ENCODE data around the gene PPP5C.
A peak's percentile ranks its signal among the peaks of the same experiment; 100 is the strongest.
"Not testable (repeated sequence)": the region's sequence is repeated elsewhere in the genome, so short reads cannot be mapped to it uniquely, and the experiment has no call there.

The PPP5C gene

GRCh38 chr19:46427518-46428045 lies 80.7 kb downstream of the PPP5C start:
- H3K27me3 ChIP-seq (ENCODE audit: control insufficient read depth, insufficient read depth, low read length) = peaks cover 27% of the 10 kb centered on the region
- H3K27ac ChIP-seq (ENCODE audit: low read depth, low read length) = no peak overlapping the region
- H3K36me3 ChIP-seq (ENCODE audit: control insufficient read depth, insufficient read depth, low read length) = no peaks in the 10 kb centered on the region
- no peaks in the 10 kb centered on the region for H3K9me3 ChIP-seq (ENCODE audit: control insufficient read depth, insufficient read depth, low read depth, low read length)
- no peak overlapping the region for H3K9ac ChIP-seq (ENCODE audit: low read length)
- H3K4me3 ChIP-seq (ENCODE audit: low read depth, low read length) = no peak overlapping the region
- peaks cover 20% of the 10 kb centered on the region for H3K4me1 ChIP-seq (ENCODE audit: control insufficient read depth, insufficient read depth, low read length)

GRCh38 chr19:46428239-46429135 lies 81.6 kb downstream of the PPP5C start, which contains the start of gene PNMA8C:
PNMA8C (minus strand) TSS chr19:46428936; CDS start chr19:46428359, 577 bp downstream.
- peaks cover 20% of the 10 kb centered on the region for H3K4me1 ChIP-seq (ENCODE audit: control insufficient read depth, insufficient read depth, low read length)
- no peak within 1 kb of the TSS for H3K27ac ChIP-seq (ENCODE audit: low read depth, low read length)
- peak within 1 kb of the TSS; percentile 51 for H3K4me3 ChIP-seq (ENCODE audit: low read depth, low read length)
- H3K36me3 ChIP-seq (ENCODE audit: control insufficient read depth, insufficient read depth, low read length) = no peaks in the 10 kb centered on the region
- H3K27me3 ChIP-seq (ENCODE audit: control insufficient read depth, insufficient read depth, low read length) = peaks cover 27% of the 10 kb centered on the region
- H3K9me3 ChIP-seq (ENCODE audit: control insufficient read depth, insufficient read depth, low read depth, low read length) = no peaks in the 10 kb centered on the region
- H3K9ac ChIP-seq (ENCODE audit: low read length) = no peak within 1 kb of the TSS

DNA sequence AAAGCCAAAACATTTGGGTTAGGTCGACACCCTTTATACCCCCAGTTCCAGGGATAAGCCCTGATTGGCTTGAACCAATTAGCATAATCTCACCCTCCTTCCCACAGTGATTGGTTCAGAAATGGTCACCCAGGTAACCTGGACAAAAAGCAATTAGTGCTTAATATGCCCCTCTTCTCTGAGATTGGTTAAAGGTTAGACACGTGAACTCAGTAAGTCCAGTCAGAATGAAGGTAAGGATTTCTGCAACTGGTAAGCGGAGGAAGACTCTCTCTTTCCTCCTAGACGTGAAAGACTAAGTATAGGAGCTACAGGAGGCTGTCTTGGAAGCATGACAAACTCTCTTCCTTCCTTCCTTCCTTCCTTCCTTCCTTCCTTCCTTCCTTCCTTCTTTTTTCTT lies 83.1 kb downstream of the PPP5C start:
- no peak overlapping the region for H3K9ac ChIP-seq (ENCODE audit: low read length)
- peaks cover 27% of the 10 kb centered on the region for H3K27me3 ChIP-seq (ENCODE audit: control insufficient read depth, insufficient read depth, low read length)
- peaks cover 20% of the 10 kb centered on the region for H3K4me1 ChIP-seq (ENCODE audit: control insufficient read depth, insufficient read depth, low read length)
- H3K27ac ChIP-seq (ENCODE audit: low read depth, low read length) = no peak overlapping the region
- H3K9me3 ChIP-seq (ENCODE audit: control insufficient read depth, insufficient read depth, low read depth, low read length) = no peaks in the 10 kb centered on the region
- H3K4me3 ChIP-seq (ENCODE audit: low read depth, low read length) = no peak overlapping the region
- H3K36me3 ChIP-seq (ENCODE audit: control insufficient read depth, insufficient read depth, low read length) = no peaks in the 10 kb centered on the region

DNA sequence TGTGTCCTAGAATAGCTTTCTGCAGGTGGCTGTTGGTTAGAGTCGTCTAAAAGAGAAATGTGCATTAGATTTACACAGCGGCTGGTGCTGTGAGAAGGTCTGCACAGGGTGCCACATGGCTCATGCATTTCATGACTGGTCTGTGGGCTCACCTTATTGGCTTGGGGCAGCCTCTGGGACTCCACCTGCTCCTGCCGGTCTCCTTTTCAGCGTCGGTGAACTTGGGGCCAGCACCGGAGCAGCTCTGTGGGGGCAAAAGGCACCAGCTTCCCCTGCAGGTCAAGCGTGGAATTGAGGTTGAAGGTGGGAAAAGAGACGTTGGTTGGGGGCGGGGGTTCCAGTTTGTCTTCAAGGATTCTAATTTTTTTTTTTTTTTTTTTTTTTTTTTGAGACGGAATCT lies 84.9 kb downstream of the PPP5C start:
- no peaks in the 10 kb centered on the region for H3K9me3 ChIP-seq (ENCODE audit: control insufficient read depth, insufficient read depth, low read depth, low read length)
- H3K4me1 ChIP-seq (ENCODE audit: control insufficient read depth, insufficient read depth, low read length) = peaks cover 13% of the 10 kb centered on the region
- no peaks in the 10 kb centered on the region for H3K36me3 ChIP-seq (ENCODE audit: control insufficient read depth, insufficient read depth, low read length)
- no peak overlapping the region for H3K4me3 ChIP-seq (ENCODE audit: low read depth, low read length)
- no peak overlapping the region for H3K9ac ChIP-seq (ENCODE audit: low read length)
- peaks cover 27% of the 10 kb centered on the region for H3K27me3 ChIP-seq (ENCODE audit: control insufficient read depth, insufficient read depth, low read length)
- H3K27ac ChIP-seq (ENCODE audit: low read depth, low read length) = no peak overlapping the region

DNA sequence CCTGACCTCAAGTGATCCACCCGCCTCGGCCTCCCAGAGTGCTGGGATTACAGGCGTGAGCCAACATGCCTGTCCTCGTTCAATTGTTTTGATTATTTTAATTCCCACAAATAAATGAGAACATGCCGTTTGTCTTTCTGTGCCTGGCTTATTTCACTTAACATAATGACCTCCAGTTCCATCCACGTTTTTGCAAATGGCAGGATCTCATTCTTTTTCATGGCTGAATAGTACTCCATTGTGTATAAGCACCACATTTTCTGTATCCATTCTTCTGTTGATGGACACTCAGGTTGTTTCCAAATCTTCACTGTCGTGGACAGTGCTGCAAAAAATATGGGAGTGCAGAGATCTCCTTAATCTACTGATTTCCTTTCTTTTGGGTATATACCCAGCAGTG lies 86.6 kb downstream of the PPP5C start:
- peaks cover 11% of the 10 kb centered on the region for H3K27me3 ChIP-seq (ENCODE audit: control insufficient read depth, insufficient read depth, low read length)
- H3K36me3 ChIP-seq (ENCODE audit: control insufficient read depth, insufficient read depth, low read length); H3K4me1 ChIP-seq (ENCODE audit: control insufficient read depth, insufficient read depth, low read length); H3K9ac ChIP-seq (ENCODE audit: low read length); H3K27ac ChIP-seq (ENCODE audit: low read depth, low read length); H3K9me3 ChIP-seq (ENCODE audit: control insufficient read depth, insufficient read depth, low read depth, low read length); H3K4me3 ChIP-seq (ENCODE audit: low read depth, low read length): not testable (repeated sequence)

DNA sequence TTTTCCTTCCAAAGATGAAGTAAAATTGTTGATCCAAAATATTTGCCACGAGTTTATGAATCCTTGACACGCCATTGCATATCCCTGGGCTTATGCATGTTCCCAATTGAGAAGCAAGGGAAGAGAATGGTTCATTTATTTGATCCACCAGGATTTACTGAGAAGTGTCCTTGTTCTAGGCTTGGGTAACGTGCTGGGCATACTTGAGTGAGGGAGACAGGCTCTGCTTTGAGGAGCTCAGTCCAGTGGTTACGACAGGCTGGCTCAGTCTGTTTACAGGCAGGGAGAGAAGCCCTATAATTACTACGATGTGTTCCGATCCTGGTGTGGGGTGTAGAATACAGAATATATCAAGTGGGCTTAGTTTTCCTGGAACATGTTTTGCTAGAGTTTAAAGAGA lies 88.1 kb downstream of the PPP5C start:
- H3K9me3 ChIP-seq (ENCODE audit: control insufficient read depth, insufficient read depth, low read depth, low read length) = no peaks in the 10 kb centered on the region
- no peak overlapping the region for H3K27ac ChIP-seq (ENCODE audit: low read depth, low read length)
- H3K4me3 ChIP-seq (ENCODE audit: low read depth, low read length) = no peak overlapping the region
- no peaks in the 10 kb centered on the region for H3K36me3 ChIP-seq (ENCODE audit: control insufficient read depth, insufficient read depth, low read length)
- peaks cover 5% of the 10 kb centered on the region; the same call in 1 of the 2 replicates for H3K27me3 ChIP-seq (ENCODE audit: control insufficient read depth, insufficient read depth, low read length)
- H3K4me1 ChIP-seq (ENCODE audit: control insufficient read depth, insufficient read depth, low read length) = peaks cover 4% of the 10 kb centered on the region; the same call in 1 of the 2 replicates
- no peak overlapping the region for H3K9ac ChIP-seq (ENCODE audit: low read length)

DNA sequence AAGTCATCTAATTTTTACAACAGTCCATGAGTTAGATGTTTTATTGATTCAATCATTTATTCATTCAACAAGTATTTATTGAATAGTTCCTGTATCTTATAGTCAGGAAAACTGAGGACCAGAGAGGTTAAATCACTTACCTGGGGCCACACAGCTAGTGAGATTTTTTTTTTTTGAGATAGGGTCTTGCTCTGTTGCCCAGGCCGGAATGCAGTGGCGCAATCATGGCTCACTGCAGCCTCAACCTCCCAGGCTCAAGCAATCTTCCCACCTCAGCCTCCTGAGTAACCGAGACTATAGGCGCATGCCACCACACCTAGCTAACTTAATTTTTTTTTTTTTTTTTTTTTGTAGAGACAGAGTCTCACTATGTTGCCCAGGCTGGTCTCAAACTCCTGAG lies 88.8 kb downstream of the PPP5C start:
- H3K27ac ChIP-seq (ENCODE audit: low read depth, low read length); H3K36me3 ChIP-seq (ENCODE audit: control insufficient read depth, insufficient read depth, low read length); H3K4me1 ChIP-seq (ENCODE audit: control insufficient read depth, insufficient read depth, low read length); H3K4me3 ChIP-seq (ENCODE audit: low read depth, low read length); H3K27me3 ChIP-seq (ENCODE audit: control insufficient read depth, insufficient read depth, low read length); H3K9me3 ChIP-seq (ENCODE audit: control insufficient read depth, insufficient read depth, low read depth, low read length); H3K9ac ChIP-seq (ENCODE audit: low read length): not testable (repeated sequence)

Data from HUES6 (cell line).